ENCODE measurements around the gene TRIL. TPM values are rescaled to one million over a fixed set of nuclear protein-coding genes. Genes with fewer than 3 reads are reported as not detected.

The TRIL gene
- total and polyA plus RNA-seq, 2 of the 13 experiments (the other 11 are each of a cell fraction or from before 2014, with no cell fraction given) = 0.18 to 0.40 TPM

- TF ChIP-seq RARA (CRISPR knock-in tag; IDR thresholded peaks at IDR 0.05) (peak; percentile 68), NCOR1 (IDR thresholded peaks at IDR 0.05; ENCODE audit: borderline replicate concordance, low read length) (peak; percentile 71; the same call in 1 of the 2 replicates), ZMYM3 (CRISPR knock-in tag; IDR thresholded peaks at IDR 0.05) (peak; percentile 78), RBAK (CRISPR knock-in tag; IDR thresholded peaks at IDR 0.05) (0 out of 2 replicates have a peak, but pooled peaks have one; percentile 30), NFYB (CRISPR knock-in tag; IDR thresholded peaks at IDR 0.05) (no peak), ZFYVE20 (CRISPR knock-in tag; IDR thresholded peaks at IDR 0.05; ENCODE audit: borderline replicate concordance, low read depth) (peak; percentile 74), ZNF160 (CRISPR knock-in tag; IDR thresholded peaks at IDR 0.05) (peak; percentile 82), ZNF230 (CRISPR knock-in tag; IDR thresholded peaks at IDR 0.05) (peak; percentile 91), ASH2L (IDR thresholded peaks at IDR 0.05; ENCODE audit: insufficient read length, low read depth, low read length) (peak; percentile 78), HMG20A (CRISPR knock-in tag; IDR thresholded peaks at IDR 0.05; ENCODE audit: borderline replicate concordance) (peak; percentile 53; the same call in 1 of the 2 replicates), ZNF296 (CRISPR knock-in tag; conservative IDR thresholded peaks at IDR 0.05) (peak; percentile 49; the same call in 1 of the 2 replicates), TBP (CRISPR knock-in tag; IDR thresholded peaks at IDR 0.05) (peak; percentile 35), SNAI1 (CRISPR knock-in tag; IDR thresholded peaks at IDR 0.05; ENCODE audit: borderline replicate concordance) (no peak), ZNF331 (CRISPR knock-in tag; IDR thresholded peaks at IDR 0.05) (peak; percentile 75; the same call in 1 of the 2 replicates), TRIM24 (CRISPR knock-in tag; IDR thresholded peaks at IDR 0.05) (peak; percentile 79), PBX3 (CRISPR knock-in tag; IDR thresholded peaks at IDR 0.05; ENCODE audit: borderline replicate concordance) (peak; percentile 64; the same call in 1 of the 2 replicates)
- TF ChIP-seq, protein P1, sequence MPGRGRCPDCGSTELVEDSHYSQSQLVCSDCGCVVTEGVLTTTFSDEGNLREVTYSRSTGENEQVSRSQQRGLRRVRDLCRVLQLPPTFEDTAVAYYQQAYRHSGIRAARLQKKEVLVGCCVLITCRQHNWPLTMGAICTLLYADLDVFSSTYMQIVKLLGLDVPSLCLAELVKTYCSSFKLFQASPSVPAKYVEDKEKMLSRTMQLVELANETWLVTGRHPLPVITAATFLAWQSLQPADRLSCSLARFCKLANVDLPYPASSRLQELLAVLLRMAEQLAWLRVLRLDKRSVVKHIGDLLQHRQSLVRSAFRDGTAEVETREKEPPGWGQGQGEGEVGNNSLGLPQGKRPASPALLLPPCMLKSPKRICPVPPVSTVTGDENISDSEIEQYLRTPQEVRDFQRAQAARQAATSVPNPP (CRISPR knock-in tag; IDR thresholded peaks at IDR 0.05) = peak; percentile 96
- TF ChIP-seq, protein P2, sequence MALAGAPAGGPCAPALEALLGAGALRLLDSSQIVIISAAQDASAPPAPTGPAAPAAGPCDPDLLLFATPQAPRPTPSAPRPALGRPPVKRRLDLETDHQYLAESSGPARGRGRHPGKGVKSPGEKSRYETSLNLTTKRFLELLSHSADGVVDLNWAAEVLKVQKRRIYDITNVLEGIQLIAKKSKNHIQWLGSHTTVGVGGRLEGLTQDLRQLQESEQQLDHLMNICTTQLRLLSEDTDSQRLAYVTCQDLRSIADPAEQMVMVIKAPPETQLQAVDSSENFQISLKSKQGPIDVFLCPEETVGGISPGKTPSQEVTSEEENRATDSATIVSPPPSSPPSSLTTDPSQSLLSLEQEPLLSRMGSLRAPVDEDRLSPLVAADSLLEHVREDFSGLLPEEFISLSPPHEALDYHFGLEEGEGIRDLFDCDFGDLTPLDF (CRISPR knock-in tag; IDR thresholded peaks at IDR 0.05) = peak; percentile 54
- TF ChIP-seq, protein P3, sequence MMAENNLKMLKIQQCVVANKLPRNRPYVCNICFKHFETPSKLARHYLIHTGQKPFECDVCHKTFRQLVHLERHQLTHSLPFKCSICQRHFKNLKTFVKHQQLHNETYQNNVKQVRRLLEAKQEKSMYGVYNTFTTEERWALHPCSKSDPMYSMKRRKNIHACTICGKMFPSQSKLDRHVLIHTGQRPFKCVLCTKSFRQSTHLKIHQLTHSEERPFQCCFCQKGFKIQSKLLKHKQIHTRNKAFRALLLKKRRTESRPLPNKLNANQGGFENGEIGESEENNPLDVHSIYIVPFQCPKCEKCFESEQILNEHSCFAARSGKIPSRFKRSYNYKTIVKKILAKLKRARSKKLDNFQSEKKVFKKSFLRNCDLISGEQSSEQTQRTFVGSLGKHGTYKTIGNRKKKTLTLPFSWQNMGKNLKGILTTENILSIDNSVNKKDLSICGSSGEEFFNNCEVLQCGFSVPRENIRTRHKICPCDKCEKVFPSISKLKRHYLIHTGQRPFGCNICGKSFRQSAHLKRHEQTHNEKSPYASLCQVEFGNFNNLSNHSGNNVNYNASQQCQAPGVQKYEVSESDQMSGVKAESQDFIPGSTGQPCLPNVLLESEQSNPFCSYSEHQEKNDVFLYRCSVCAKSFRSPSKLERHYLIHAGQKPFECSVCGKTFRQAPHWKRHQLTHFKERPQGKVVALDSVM (CRISPR knock-in tag; IDR thresholded peaks at IDR 0.05) = peak; percentile 43; the same call in 1 of the 2 replicates
- TF ChIP-seq, protein P4, sequence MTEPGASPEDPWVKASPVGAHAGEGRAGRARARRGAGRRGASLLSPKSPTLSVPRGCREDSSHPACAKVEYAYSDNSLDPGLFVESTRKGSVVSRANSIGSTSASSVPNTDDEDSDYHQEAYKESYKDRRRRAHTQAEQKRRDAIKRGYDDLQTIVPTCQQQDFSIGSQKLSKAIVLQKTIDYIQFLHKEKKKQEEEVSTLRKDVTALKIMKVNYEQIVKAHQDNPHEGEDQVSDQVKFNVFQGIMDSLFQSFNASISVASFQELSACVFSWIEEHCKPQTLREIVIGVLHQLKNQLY (CRISPR knock-in tag; IDR thresholded peaks at IDR 0.05) = no peak
- TF ChIP-seq, protein P5, sequence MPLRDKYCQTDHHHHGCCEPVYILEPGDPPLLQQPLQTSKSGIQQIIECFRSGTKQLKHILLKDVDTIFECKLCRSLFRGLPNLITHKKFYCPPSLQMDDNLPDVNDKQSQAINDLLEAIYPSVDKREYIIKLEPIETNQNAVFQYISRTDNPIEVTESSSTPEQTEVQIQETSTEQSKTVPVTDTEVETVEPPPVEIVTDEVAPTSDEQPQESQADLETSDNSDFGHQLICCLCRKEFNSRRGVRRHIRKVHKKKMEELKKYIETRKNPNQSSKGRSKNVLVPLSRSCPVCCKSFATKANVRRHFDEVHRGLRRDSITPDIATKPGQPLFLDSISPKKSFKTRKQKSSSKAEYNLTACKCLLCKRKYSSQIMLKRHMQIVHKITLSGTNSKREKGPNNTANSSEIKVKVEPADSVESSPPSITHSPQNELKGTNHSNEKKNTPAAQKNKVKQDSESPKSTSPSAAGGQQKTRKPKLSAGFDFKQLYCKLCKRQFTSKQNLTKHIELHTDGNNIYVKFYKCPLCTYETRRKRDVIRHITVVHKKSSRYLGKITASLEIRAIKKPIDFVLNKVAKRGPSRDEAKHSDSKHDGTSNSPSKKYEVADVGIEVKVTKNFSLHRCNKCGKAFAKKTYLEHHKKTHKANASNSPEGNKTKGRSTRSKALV (CRISPR knock-in tag; IDR thresholded peaks at IDR 0.05) = peak; percentile 95
These were observed 2.2 kb downstream of the TRIL start (continued) for GRCh38 chr7:28955718-28956607.

Data from HepG2 (cell line).